Fibroblast of the conjunctiva (primary cell): ENCODE measurements around the gene MRPS34.
"Not testable (repeated sequence)": the region's sequence is repeated elsewhere in the genome, so short reads cannot be mapped to it uniquely, and the experiment has no call there.

Experiments used
- DNase-seq: peaks from one replicate; pipeline ENCODE4 v3.0.0-alpha.2; 2010; ENCODE audit warnings: low read depth

The MRPS34 gene

DNA sequence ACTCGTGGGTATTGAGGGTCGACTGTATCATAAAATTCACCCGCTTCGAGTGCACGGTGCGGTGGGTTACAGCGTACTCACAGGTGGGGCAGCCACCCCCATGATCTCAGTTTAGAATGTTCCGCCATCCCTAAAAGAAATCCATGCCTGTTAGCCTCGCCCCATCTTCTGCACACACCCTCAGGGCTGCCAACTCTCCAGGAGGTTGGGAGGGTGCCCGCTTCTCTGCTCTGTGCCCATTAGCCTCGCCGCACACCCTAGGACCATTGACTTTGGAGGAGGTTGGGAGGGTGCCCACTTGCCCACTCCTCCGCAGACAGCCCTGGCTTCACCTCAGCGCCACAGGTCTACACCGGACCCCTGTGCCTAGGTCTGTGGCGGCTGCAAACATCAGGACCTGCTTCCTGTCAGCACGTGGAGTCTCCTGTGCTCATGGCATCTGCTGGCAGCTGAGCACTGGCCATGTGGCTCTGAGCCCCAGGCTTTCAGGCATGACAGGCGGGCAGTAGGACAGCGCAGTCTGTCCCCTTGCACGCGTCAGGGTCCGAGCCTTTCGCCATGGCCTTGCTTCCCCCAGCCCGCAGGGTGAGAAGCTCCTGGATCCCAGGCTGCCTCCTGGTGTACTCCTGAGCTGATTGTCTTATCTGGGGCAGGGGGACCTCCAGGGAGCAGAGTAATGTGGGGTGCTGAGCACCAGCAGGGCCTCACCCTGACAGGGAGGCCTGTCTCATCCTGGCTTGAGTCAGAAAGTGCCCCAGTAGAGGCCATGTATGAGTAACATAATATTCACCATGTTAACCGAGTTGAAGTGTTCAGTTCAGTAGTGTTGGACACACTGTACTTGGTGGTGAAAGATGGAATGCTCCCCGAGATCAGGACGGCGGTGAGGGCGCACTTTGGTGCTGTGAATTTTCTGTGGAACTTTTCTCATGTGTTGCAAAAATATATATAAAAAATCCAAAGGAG lies 23.5 kb downstream of the MRPS34 start:
- DNase-seq = no peak

- no peak for DNase-seq
Measured at GRCh38 chr16:1747934-1748333, 25.0 kb downstream of the MRPS34 start.

- DNase-seq = no peak
Measured at GRCh38 chr16:1746693-1747195, 26.2 kb downstream of the MRPS34 start.

DNA sequence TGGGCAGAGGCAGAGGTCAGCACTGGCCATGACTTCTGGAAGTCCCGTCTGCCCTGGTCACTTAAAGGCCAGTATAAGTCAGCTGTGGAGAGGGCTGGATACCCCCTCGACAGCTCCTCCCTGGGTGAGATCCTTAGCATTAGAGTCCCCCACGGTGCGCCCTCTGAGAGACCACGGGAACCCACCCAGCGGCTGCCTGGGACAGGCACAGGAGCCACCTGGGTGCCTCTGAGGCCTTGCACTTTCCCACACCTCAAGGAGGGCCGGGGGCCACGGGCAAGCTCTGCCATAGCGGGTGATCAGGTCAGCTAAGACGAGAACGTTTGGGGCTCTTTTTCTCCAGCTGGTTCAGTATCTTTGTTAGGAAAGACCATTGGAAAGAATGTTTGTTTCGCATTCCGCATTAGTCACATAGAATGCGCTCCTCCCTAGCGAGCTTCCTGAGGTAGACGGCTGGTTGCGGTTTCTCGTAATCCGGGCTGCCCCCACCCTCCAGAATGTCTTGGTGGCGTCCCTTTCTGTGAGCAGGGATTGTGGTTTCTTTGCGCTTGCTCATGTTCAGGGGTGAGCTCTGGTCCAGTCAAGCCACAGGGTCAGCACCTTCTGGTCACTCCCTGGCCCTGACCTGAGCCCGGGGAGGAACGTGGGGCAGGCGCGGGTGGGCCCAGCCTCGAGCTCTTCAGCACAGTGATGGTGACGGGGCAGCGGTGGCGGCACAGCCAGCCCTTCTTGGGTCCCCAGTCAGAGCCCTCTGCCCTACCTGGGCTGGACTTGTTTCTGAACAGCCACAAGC lies 26.8 kb downstream of the MRPS34 start:
- peak; percentile 44 for DNase-seq

- DNase-seq = peak; percentile 22
Measured at GRCh38 chr16:1745181-1745899, 27.6 kb downstream of the MRPS34 start.

- DNase-seq = no peak
Measured at GRCh38 chr16:1744338-1744840, 28.5 kb downstream of the MRPS34 start.

GRCh38 chr16:1743376-1744337 lies 29.3 kb downstream of the MRPS34 start:
- no peak for DNase-seq

- DNase-seq = no peak
Measured at GRCh38 chr16:1741553-1742165, 31.3 kb downstream of the MRPS34 start.

DNA sequence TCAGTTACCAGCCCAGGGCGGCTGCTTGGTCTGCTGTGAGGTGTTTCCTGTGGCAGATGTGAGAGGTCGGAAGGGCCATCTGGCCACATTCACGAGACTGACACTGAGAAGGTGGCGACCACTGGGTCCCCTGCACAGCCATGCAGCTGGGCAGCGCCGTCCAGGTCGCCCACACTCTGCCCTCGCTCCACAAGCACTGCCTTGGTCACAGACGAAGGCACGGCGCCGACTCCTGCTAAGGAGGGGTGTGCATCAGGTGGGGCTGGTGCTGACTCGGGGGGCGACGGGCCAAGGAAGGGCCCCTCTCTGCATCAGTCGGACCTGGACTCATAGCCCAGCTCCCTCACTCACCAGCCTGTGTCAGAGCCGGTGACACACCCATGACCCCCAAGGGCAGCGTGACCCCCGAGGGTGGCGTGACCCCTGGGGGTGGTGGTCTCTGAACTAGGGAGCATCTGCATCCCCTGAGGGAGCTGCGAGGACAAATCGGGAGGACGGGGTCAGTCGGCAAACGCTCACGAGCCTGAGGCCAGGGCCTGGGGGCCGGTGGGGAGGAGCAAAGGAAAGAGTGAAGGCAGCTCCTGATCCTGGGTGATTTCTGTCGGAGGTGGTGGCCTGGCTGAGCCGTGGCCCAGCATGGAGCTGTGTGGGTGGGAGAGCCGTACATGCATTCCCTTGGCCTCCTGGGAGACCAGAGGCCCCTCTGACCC lies 32.0 kb downstream of the MRPS34 start:
- DNase-seq = no peak

- no peak for DNase-seq
Measured at GRCh38 chr16:1740234-1740633, 32.7 kb downstream of the MRPS34 start.

- no peak for DNase-seq
Measured at GRCh38 chr16:1734816-1735215, 38.1 kb downstream of the MRPS34 start.

- no peak for DNase-seq
Measured at GRCh38 chr16:1734123-1734522, 38.8 kb downstream of the MRPS34 start.

GRCh38 chr16:1732551-1732987 lies 40.4 kb downstream of the MRPS34 start:
- DNase-seq = not testable (repeated sequence)

GRCh38 chr16:1732071-1732470 lies 40.9 kb downstream of the MRPS34 start:
- no peak for DNase-seq

DNA sequence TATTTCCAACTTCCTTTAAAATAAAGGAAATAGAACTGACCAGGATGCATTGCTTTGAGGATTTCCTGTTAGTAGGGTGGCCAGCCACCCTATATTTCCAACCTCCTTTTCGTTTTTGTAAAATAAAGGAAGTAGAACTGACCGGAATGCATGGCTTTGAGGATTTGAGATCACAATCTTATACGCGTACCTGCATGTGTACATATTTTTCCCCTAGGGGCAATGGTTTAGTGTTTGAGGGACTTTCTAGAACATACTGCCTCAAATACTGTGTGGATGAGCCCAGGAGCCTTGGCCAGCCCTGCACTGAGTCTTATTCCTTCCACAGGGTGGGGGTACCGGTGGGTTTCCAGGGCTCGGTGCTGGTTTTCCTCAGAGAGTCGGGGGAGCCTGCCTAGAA lies 41.3 kb downstream of the MRPS34 start:
- DNase-seq = no peak

GRCh38 chr16:1731073-1731472 lies 41.9 kb downstream of the MRPS34 start:
- no peak for DNase-seq

DNA sequence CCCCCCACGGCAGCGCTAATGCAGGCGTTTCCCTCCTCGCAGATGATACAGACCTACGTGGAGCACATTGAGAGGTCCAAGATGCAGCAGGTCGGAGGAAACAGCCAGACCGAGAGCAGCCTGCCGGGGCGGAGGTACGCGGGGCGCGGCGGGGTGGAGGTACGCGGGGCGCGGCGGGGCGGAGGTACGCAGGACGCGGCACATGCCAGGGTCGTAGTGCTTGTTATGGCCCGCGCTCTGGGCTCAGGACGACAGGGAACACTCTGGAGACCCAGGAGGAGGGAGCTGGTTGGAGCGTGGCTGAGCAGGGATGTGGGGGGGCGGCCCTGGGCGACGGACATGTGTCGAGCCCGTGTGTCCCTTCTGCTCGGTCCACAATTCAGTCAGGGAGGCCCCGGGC lies 43.5 kb downstream of the MRPS34 start:
- no peak for DNase-seq

- no peak for DNase-seq
Measured at GRCh38 chr16:1729026-1729425, 43.9 kb downstream of the MRPS34 start.
